Measurements from ENCODE around the gene DISC1.
"Not testable (repeated sequence)": the region's sequence is repeated elsewhere in the genome, so short reads cannot be mapped to it uniquely, and the experiment has no call there.

DISC1 gene

GRCh38 chr1:231611111-231611510, 15.5 kb upstream of the DISC1 start:
- DNase-seq (ENCODE audit: insufficient read length), result no peak
- TF ChIP-seq POLR2A (IDR thresholded peaks at IDR 0.05; ENCODE audit: low read depth, low read length), result no peak
- TF ChIP-seq POLR2AphosphoS5 (IDR thresholded peaks at IDR 0.05; ENCODE audit: low read depth, low read length), result no peak
- TF ChIP-seq TAF1 (IDR thresholded peaks at IDR 0.05; ENCODE audit: borderline replicate concordance, low read depth, low read length), result no peak

DNA sequence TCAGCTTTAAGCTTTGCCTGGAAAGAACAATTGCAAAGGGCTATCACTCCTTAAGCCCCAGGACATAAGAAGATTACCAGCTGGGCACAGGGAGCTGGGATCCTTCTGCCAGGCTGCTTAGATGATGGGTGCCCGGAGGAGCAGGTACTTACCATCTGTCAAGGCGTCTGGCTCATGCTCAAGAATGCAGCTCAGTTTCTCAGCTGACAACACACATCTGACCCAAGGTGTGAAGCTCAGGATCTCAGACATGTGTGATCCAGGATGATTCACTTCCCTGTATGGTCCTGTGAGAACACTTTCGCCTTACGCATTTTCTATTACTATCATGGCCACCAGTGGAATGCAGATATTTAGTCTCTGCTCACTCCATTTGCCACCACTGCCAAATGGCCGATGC, 14.7 kb upstream of the DISC1 start:
- TF ChIP-seq TAF1 (IDR thresholded peaks at IDR 0.05; ENCODE audit: borderline replicate concordance, low read depth, low read length), result no peak
- TF ChIP-seq POLR2A (IDR thresholded peaks at IDR 0.05; ENCODE audit: low read depth, low read length), result no peak
- no peak for TF ChIP-seq POLR2AphosphoS5 (IDR thresholded peaks at IDR 0.05; ENCODE audit: low read depth, low read length)
- DNase-seq (ENCODE audit: insufficient read length) (no peak), FAIRE-seq (no peak)

More at GRCh38 chr1:231611111-231611510, 15.5 kb upstream of the DISC1 start:
- no peak for FAIRE-seq

DNA sequence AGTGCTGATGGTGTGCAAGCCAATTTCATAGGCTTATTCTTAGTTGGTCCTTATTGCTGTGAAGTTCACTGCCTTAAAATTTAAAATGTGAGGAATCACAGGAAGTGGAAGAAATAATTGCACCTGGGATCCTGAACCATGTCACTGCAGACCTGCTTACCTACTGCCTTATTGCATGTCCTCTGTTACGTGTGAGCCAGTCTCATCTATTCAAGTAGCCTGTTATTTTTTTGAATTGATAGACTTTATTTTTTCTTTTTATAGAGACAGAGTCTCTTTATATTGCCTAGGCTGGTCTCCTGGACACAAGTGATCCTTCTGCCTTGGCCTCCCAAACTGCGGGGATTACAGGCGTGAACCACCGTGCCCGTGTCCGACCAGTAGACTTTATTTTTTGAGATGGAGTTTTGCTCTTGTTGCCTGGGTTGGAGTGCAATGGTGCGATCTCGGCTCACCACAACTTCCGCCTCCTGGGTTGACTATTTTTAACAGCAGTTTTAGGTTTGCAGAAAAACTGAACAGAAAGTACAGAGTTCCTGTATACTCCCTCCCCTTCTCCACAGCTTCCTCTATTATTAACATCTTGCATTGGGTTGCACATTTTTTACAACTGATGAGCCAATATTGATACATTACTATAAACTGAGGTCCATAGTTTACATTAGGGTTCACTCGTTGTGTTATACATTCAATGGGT, 14.0 kb upstream of the DISC1 start:
- FAIRE-seq (peak; percentile 94), DNase-seq (ENCODE audit: insufficient read length) (no peak)
- TF ChIP-seq TAF1 (IDR thresholded peaks at IDR 0.05; ENCODE audit: borderline replicate concordance, low read depth, low read length) (no peak), POLR2AphosphoS5 (IDR thresholded peaks at IDR 0.05; ENCODE audit: low read depth, low read length) (no peak), POLR2A (IDR thresholded peaks at IDR 0.05; ENCODE audit: low read depth, low read length) (no peak)

GRCh38 chr1:231613419-231614349, 12.9 kb upstream of the DISC1 start:
- DNase-seq (ENCODE audit: insufficient read length), result no peak
- peak; percentile 46 for FAIRE-seq
- TF ChIP-seq POLR2AphosphoS5 (IDR thresholded peaks at IDR 0.05; ENCODE audit: low read depth, low read length) (no peak), POLR2A (IDR thresholded peaks at IDR 0.05; ENCODE audit: low read depth, low read length) (no peak), TAF1 (IDR thresholded peaks at IDR 0.05; ENCODE audit: borderline replicate concordance, low read depth, low read length) (no peak)

- FAIRE-seq (no peak), DNase-seq (ENCODE audit: insufficient read length) (no peak)
- no peak for TF ChIP-seq POLR2A (IDR thresholded peaks at IDR 0.05; ENCODE audit: low read depth, low read length)
- no peak for TF ChIP-seq TAF1 (IDR thresholded peaks at IDR 0.05; ENCODE audit: borderline replicate concordance, low read depth, low read length)
- TF ChIP-seq POLR2AphosphoS5 (IDR thresholded peaks at IDR 0.05; ENCODE audit: low read depth, low read length), result no peak
Measured at GRCh38 chr1:231616667-231617066, 9.9 kb upstream of the DISC1 start.

DNA sequence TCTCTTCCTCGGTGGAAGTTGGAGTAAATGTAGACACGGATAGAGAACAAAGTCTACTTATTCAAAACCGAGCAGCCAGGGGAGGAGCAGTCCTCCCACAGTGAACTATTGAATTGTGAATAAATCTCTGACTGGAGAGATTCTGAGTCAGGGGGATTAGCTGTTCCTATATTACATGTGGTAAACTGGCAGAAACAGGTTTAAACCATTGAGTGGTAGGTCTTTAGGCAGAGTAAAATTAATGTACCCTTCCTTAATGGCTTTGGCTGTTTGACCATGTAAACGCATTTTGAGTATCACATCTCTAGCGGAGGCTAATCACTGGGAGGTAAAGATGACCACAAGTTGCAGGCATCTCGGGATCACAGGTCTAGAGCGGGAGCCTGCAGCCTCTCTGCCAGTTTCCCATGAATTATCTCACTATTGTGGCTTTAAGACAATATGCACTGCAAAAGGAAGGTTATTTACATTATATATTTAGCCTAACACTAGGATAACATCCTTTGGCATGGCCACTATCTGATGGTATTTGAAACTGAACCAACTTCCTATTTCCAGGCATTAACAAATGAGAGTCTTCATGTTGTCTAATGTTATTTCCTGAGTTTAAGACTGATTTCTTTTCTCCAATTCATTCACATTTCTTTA, 7.9 kb upstream of the DISC1 start:
- DNase-seq (ENCODE audit: insufficient read length), result no peak
- no peak for FAIRE-seq
- TF ChIP-seq TAF1 (IDR thresholded peaks at IDR 0.05; ENCODE audit: borderline replicate concordance, low read depth, low read length) (no peak), POLR2AphosphoS5 (IDR thresholded peaks at IDR 0.05; ENCODE audit: low read depth, low read length) (no peak), POLR2A (IDR thresholded peaks at IDR 0.05; ENCODE audit: low read depth, low read length) (no peak)

- no peak for FAIRE-seq
- DNase-seq (ENCODE audit: insufficient read length), result no peak
- TF ChIP-seq POLR2A (IDR thresholded peaks at IDR 0.05; ENCODE audit: low read depth, low read length) (no peak), POLR2AphosphoS5 (IDR thresholded peaks at IDR 0.05; ENCODE audit: low read depth, low read length) (no peak), TAF1 (IDR thresholded peaks at IDR 0.05; ENCODE audit: borderline replicate concordance, low read depth, low read length) (no peak)
Measured at GRCh38 chr1:231619257-231619634, 7.3 kb upstream of the DISC1 start.

- not testable (repeated sequence) for FAIRE-seq
Measured at GRCh38 chr1:231625042-231625441, 1.5 kb upstream of the DISC1 start.

GRCh38 chr1:231625975-231626534, 535 bp upstream of the DISC1 start:
- TF ChIP-seq TAF1 (IDR thresholded peaks at IDR 0.05; ENCODE audit: borderline replicate concordance, low read depth, low read length), result no peak
- no peak for TF ChIP-seq POLR2A (IDR thresholded peaks at IDR 0.05; ENCODE audit: low read depth, low read length)
- no peak for TF ChIP-seq POLR2AphosphoS5 (IDR thresholded peaks at IDR 0.05; ENCODE audit: low read depth, low read length)
- DNase-seq (ENCODE audit: insufficient read length) (no peak), FAIRE-seq (no peak)

More at GRCh38 chr1:231625042-231625441, 1.5 kb upstream of the DISC1 start:
- DNase-seq (ENCODE audit: insufficient read length), result not testable (repeated sequence)

DNA sequence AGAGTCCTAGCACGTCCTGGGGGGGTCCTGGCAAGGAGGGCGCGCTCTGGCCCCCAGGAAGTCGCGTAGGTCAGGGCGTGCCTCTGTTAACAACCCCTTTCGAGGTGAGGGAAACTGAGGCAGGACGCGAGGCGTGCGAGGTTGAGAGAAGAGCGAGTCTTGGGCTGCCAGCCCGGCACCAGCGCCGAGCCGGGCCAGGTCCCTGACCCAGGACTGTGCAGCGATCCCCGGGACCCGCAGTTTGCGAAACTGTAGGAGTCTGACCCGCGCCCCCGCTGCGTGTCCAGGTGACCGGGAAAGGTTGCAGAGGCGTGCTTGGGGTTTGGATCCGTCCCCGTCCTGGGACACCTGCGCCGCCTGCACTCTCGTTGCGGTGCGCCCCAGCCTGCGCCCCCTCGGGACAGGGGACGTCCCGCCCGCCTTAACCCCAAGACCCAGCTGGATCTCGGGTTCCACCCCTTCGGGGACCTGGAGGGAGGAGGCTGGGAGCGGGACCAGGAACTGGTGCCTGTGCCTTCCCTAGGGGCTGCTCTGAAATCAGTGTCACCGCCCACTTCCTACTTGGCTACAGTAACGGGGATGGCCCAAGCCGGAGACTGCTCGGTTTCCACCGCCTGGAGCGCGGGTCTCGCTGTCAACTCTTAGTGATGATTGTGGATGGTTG, 493 bp downstream of the DISC1 start:
- peak; percentile 86 for FAIRE-seq
- peak; percentile 31 for DNase-seq (ENCODE audit: insufficient read length)
- TF ChIP-seq TAF1 (IDR thresholded peaks at IDR 0.05; ENCODE audit: borderline replicate concordance, low read depth, low read length) (no peak), POLR2A (IDR thresholded peaks at IDR 0.05; ENCODE audit: low read depth, low read length) (no peak), POLR2AphosphoS5 (IDR thresholded peaks at IDR 0.05; ENCODE audit: low read depth, low read length) (no peak)

Data from GM12892 (cell line).